Measurements from ENCODE around the gene OXNAD1. TPM values are rescaled to one million over a fixed set of nuclear protein-coding genes. Genes with fewer than 3 reads are reported as not detected.
"Not testable (repeated sequence)": the region's sequence is repeated elsewhere in the genome, so short reads cannot be mapped to it uniquely, and the experiment has no call there.

The OXNAD1 gene
- total RNA-seq, 1 donor from 2014 or later = 13.2 TPM

GRCh38 chr3:16305111-16305541 lies 40.1 kb downstream of the OXNAD1 start:
- TF ChIP-seq CTCF (IDR thresholded peaks at IDR 0.05; ENCODE audit: unreplicated experiment) = no peak
- DNase-seq (ENCODE audit: low spot score in 2 of 2, unreplicated experiment in 2 of 2) = no peak
- H3K36me3 Mint-ChIP-seq = peaks cover 34% of the 10 kb centered on the region

GRCh38 chr3:16307832-16308531 lies 43.0 kb downstream of the OXNAD1 start:
- Mint-ChIP-seq H3K27me3 (ENCODE audit: low read depth) (no peaks in the 10 kb centered on the region), H3K27ac (no peak overlapping the region), H3K36me3 (peaks cover 25% of the 10 kb centered on the region), H3K4me1 (peaks cover 12% of the 10 kb centered on the region), H3K9me3 (no peaks in the 10 kb centered on the region), H3K4me3 (no peak overlapping the region)
- no peak for TF ChIP-seq CTCF (IDR thresholded peaks at IDR 0.05; ENCODE audit: unreplicated experiment)
- no peak for DNase-seq (ENCODE audit: low spot score in 2 of 2, unreplicated experiment in 2 of 2)

More at GRCh38 chr3:16305111-16305541, 40.1 kb downstream of the OXNAD1 start:
- Mint-ChIP-seq H3K4me1 (peaks cover 3% of the 10 kb centered on the region), H3K27ac (no peak overlapping the region), H3K27me3 (ENCODE audit: low read depth) (no peaks in the 10 kb centered on the region), H3K4me3 (no peak overlapping the region), H3K9me3 (no peaks in the 10 kb centered on the region)

DNA sequence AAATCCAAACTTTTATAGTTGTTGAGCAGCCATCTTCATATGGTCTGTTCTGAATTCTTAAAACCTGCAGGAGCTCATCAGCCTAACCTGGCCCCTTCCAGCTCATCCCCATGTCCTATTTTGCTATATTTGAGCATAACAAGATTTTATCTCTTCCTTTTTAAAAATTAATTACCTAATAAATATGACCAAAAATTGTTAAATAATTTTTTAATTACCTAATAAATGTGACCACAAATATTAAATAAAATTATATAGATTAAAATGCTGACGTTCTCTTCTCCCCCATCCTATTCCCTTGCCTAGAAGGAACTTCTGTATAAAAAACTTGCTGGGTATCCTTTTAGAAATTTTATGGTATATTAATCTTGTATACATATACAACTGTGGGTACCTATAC lies 43.7 kb downstream of the OXNAD1 start:
- TF ChIP-seq CTCF (IDR thresholded peaks at IDR 0.05; ENCODE audit: unreplicated experiment) = no peak
- Mint-ChIP-seq H3K27ac (no peak overlapping the region), H3K4me3 (no peak overlapping the region), H3K36me3 (peaks cover 22% of the 10 kb centered on the region), H3K27me3 (ENCODE audit: low read depth) (no peaks in the 10 kb centered on the region), H3K9me3 (no peaks in the 10 kb centered on the region), H3K4me1 (peaks cover 9% of the 10 kb centered on the region)
- DNase-seq (ENCODE audit: low spot score in 2 of 2, unreplicated experiment in 2 of 2) = no peak

GRCh38 chr3:16309558-16309957 lies 44.5 kb downstream of the OXNAD1 start:
- Mint-ChIP-seq H3K4me3 (no peak overlapping the region), H3K27ac (no peak overlapping the region), H3K27me3 (ENCODE audit: low read depth) (no peaks in the 10 kb centered on the region), H3K36me3 (peaks cover 20% of the 10 kb centered on the region), H3K9me3 (no peaks in the 10 kb centered on the region), H3K4me1 (peaks cover 9% of the 10 kb centered on the region)
- no peak for DNase-seq (ENCODE audit: low spot score in 2 of 2, unreplicated experiment in 2 of 2)
- no peak for TF ChIP-seq CTCF (IDR thresholded peaks at IDR 0.05; ENCODE audit: unreplicated experiment)

DNA sequence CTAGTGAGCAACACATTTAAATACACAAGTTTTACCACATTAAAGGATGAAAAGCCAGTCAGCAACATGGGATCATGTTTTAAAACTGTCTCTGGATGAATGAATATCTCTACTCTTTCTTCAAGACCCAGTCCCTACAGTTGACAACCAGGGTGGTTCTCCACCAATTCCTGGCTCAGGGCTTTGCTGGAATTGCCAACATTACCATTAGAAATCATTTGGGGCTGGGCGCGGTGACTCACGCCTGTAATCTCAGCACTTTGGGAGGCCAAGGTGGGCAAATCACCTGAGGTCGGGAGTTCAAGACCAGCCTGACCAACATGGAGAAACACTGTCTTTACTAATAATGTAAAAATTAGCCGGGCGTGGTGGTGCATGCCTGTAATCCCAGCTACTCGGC lies 45.5 kb downstream of the OXNAD1 start:
- H3K27ac Mint-ChIP-seq; H3K4me1 Mint-ChIP-seq; H3K9me3 Mint-ChIP-seq; DNase-seq (ENCODE audit: low spot score in 2 of 2, unreplicated experiment in 2 of 2); H3K27me3 Mint-ChIP-seq (ENCODE audit: low read depth); H3K4me3 Mint-ChIP-seq: not testable (repeated sequence)
- H3K36me3 Mint-ChIP-seq = peaks cover 12% of the 10 kb centered on the region

DNA sequence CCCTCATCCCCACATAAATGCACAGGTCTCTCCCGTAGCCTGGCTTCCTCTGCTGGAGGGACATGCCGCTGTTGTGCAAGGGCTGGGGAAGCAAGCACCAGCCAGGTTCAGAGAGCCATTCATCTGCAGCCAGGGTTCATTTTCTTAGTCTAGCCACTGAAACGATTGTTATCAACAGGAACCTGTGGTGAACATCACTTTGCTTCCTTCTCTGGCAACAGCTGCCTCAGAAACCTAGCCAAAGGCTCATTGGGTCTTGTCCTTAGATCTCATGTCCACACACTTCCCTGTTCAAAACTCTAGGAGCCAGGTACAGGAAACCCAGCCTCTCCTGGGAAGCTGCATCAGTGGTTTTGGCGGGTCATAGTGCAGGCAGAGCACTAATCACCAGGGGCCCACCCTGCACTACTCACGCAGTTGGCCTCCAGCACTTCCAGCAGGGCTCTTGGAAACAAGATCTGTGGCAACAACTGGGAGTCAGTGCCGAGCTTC lies 47.0 kb downstream of the OXNAD1 start:
- no peak for TF ChIP-seq CTCF (IDR thresholded peaks at IDR 0.05; ENCODE audit: unreplicated experiment)
- H3K27ac Mint-ChIP-seq = no peak overlapping the region

More for the DNA sequence above, 47.0 kb downstream of the OXNAD1 start:
- Mint-ChIP-seq H3K4me3 (no peak overlapping the region), H3K9me3 (no peaks in the 10 kb centered on the region), H3K36me3 (peaks cover 12% of the 10 kb centered on the region), H3K27me3 (ENCODE audit: low read depth) (no peaks in the 10 kb centered on the region), H3K4me1 (peaks cover 9% of the 10 kb centered on the region)
- DNase-seq (ENCODE audit: low spot score in 2 of 2, unreplicated experiment in 2 of 2) = no peak
